Gastroesophageal sphincter (tissue), 3 donors: ENCODE measurements around the gene POMGNT2.

Experiments
- EP300 ChIP-seq: sonication (generic); formaldehyde crosslinking; IDR thresholded peaks from one replicate; pipeline ENCODE4 v1.6.1; 2017; ENCODE audit warnings: antibody characterized with exemption, mild to moderate bottlenecking
- POLR2A ChIP-seq, 2 donors: fragments of 450-650 bp; IDR thresholded peaks; one replicate each; pipeline ENCODE4 v1.6.1; 2017; ENCODE audit warnings: antibody characterized with exemption in 2 of 2, mild to moderate bottlenecking in 2 of 2, moderate library complexity in 1 of 2
- POLR2AphosphoS5 ChIP-seq: sonication (generic); formaldehyde crosslinking; IDR thresholded peaks from one replicate; pipeline ENCODE4 v1.6.1; 2017; ENCODE audit warnings: antibody characterized with exemption
- TF ChIP-seq, protein P1 (sequence below), 4 experiments: fragments of 200-600 bp in 2 of 4; fragments of 450-650 bp in 2 of 4; sonication (generic) in 1 of 4; IDR thresholded peaks; one replicate each; pipeline ENCODE4 v1.5.1; 2017 to 2019; ENCODE audit warnings: antibody characterized with exemption in 4 of 4, mild to moderate bottlenecking in 2 of 4, moderate library complexity in 2 of 4

GRCh38 chr3:43104660-43105595 is 951 bp downstream of the POMGNT2 start:
- TF ChIP-seq EP300 (no peak), POLR2A (IDR thresholded peaks at IDR 0.05) (no peak), POLR2AphosphoS5 (no peak)
- TF ChIP-seq, protein P1, sequence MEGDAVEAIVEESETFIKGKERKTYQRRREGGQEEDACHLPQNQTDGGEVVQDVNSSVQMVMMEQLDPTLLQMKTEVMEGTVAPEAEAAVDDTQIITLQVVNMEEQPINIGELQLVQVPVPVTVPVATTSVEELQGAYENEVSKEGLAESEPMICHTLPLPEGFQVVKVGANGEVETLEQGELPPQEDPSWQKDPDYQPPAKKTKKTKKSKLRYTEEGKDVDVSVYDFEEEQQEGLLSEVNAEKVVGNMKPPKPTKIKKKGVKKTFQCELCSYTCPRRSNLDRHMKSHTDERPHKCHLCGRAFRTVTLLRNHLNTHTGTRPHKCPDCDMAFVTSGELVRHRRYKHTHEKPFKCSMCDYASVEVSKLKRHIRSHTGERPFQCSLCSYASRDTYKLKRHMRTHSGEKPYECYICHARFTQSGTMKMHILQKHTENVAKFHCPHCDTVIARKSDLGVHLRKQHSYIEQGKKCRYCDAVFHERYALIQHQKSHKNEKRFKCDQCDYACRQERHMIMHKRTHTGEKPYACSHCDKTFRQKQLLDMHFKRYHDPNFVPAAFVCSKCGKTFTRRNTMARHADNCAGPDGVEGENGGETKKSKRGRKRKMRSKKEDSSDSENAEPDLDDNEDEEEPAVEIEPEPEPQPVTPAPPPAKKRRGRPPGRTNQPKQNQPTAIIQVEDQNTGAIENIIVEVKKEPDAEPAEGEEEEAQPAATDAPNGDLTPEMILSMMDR (IDR thresholded peaks at IDR 0.05): no peak
